ENCODE data around the gene TRMT2A.

The TRMT2A gene

DNA sequence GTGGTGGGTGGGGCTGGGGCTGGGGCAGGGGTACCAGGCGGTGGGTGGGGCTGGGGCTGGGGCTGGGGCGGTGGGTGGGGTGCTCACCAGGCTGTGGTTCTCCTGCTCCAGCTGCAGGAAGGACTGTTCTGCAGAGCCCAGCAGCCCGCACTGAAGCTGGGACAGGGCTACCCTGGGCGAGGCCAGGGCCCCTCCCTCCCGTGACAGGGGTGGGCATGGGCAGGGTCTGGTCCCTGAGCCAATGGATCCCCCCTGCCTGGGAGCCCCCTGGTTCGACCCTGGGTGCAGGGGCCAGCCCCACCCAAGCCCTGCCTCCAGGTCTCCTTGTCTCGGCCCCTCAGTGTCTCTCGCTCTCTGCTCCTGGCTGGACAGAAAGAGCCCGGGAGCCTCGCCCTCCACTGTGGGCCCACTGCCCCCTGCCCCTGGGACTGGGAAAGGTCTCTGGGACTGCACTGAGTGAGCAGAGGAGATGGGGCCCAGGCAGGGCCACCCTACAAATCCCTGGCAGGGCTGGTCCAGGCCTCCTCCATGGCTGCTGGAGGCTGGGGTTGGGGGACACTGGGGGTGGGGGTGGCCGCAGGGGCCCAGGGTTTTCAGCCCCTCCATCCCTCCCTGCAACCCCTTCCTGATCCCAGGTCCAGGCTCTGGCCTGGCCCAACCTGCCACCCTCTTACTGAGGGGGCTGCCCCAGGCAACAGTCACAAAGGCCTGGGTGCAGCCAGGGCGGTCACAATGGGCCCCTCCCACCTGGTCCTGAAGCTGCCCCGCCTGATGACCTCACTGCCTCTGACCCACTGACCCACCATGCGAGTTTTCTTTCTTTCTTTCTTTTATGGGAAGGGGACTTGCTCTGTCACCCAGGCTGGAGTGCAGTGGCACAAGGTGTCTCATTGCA lies 33.6 kb upstream of the TRMT2A start, which contains the start of gene CCDC188:
Gene CCDC188, minus strand, starts transcription at position 675 of the 895 bp plus-strand sequence. Its CDS starts 69 bp downstream, at position 606.
- TF ChIP-seq CTCF (IDR thresholded peaks at IDR 0.05; ENCODE audit: insufficient read depth, low read length, missing control alignments) = no peak
- ChIA-PET POLR2A (no interaction called here), CTCF (interaction anchor here (1.1 kb wide), 1 partner anchor 14 kb away, joined by 3 read pairs; no protein-coding TSS in a partner anchor)
- no peak for DNase-seq (ENCODE audit: low read depth, low spot score)
- H3K4me3 ChIP-seq (ENCODE audit: low read depth, low read length) = no peak within 1 kb of the TSS

GRCh38 chr22:20149257-20150250 lies 32.5 kb upstream of the TRMT2A start:
- ChIA-PET CTCF (no interaction called here), POLR2A (no interaction called here)
- DNase-seq (ENCODE audit: low read depth, low spot score) = no peak
- no peak for TF ChIP-seq CTCF (IDR thresholded peaks at IDR 0.05; ENCODE audit: insufficient read depth, low read length, missing control alignments)
- no peak overlapping the region for H3K4me3 ChIP-seq (ENCODE audit: low read depth, low read length)

DNA sequence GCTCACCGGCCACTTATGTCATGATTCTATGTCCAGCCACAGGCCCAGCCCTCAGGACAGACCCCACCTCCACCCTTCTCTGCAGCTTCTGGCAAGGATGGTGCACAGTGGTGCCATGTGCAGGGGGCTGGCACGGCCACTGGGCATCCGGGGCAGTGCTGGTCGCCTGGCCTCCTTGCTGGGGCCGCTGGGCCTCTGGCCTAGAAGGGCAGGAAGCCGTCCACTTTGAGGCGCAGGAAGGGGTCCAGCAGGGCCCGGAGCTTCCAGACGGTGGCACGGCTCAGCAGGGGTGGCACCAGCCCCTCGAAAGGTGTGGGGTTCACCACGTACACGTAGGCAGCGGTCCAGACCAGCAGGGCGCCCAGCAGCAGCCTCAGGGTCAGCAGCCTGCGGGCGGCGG lies 31.4 kb upstream of the TRMT2A start:
- TF ChIP-seq CTCF (IDR thresholded peaks at IDR 0.05; ENCODE audit: insufficient read depth, low read length, missing control alignments) = no peak
- no peak for DNase-seq (ENCODE audit: low read depth, low spot score)
- ChIA-PET CTCF (interaction anchor here (2.3 kb wide), 1 partner anchor 9 kb away, joined by 9 read pairs; no protein-coding TSS in a partner anchor), POLR2A (no interaction called here)
- H3K4me3 ChIP-seq (ENCODE audit: low read depth, low read length) = no peak overlapping the region

DNA sequence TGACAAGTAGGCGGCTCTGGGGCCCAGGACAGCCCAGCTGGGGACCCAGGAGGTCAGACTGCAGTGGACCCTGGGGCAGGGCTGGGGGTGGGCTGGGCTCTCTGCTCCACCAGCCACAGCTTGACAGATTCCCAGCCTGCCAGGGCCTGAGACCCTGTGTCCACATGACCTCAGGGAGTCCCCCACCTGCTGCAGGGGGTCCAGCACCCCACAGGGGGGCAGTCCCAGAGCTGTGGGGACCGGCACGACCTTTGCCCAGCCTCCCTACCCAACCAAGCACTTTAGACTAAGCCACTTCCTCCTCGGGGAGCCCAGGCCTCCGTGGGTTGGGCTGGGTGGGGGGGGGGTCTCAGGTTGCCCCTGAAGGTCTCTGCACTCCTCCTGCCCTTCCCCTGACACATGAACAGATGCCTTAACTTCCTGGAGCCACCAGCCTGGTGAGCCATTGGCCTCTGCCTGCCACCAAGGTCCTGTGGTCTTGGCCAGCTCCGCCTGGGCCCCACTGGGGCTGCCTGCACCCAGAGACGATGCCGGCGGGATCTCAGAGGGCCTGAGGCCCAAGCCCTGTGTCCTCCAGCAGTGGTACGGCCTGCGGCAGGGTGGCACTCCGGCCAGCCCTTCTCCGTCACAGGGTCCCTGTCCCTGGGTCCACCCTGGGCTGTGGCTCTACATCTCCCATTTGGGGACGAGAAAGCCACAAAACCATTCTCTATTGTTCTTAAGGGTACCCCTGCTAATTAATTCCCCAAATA lies 30.4 kb upstream of the TRMT2A start:
- POLR2A ChIA-PET = no interaction called here
- CTCF ChIA-PET = interaction anchor here (1.2 to 2.3 kb wide), 2 partner anchors 10 to 137 kb away, joined by 3 to 9 read pairs; no protein-coding TSS in a partner anchor
- no peak for DNase-seq (ENCODE audit: low read depth, low spot score)

GRCh38 chr22:20146777-20147176 lies 29.8 kb upstream of the TRMT2A start:
- no peak overlapping the region for H3K4me3 ChIP-seq (ENCODE audit: low read depth, low read length)
- POLR2A ChIA-PET = no interaction called here
- TF ChIP-seq CTCF (IDR thresholded peaks at IDR 0.05; ENCODE audit: insufficient read depth, low read length, missing control alignments) = no peak
- CTCF ChIA-PET = interaction anchor here (1.2 to 2.3 kb wide), 2 partner anchors 10 to 138 kb away, joined by 3 to 9 read pairs; no protein-coding TSS in a partner anchor
- DNase-seq (ENCODE audit: low read depth, low spot score) = no peak

More for the DNA sequence above, 30.4 kb upstream of the TRMT2A start:
- no peak overlapping the region for H3K4me3 ChIP-seq (ENCODE audit: low read depth, low read length)
- no peak for TF ChIP-seq CTCF (IDR thresholded peaks at IDR 0.05; ENCODE audit: insufficient read depth, low read length, missing control alignments)

Data from AG04449 (cell line).